Fibroblast of peridontal ligament (primary cell): ENCODE data around the gene GPAM.
"Not testable (repeated sequence)": the region's sequence is repeated elsewhere in the genome, so short reads cannot be mapped to it uniquely, and the experiment has no call there.

Experiments
- DNase-seq: peaks from one replicate; pipeline ENCODE4 v3.0.0-alpha.2; 2010; ENCODE audit errors: extremely low read depth

Gene GPAM

GRCh38 chr10:112132435-112132834 lies 51.1 kb downstream of the GPAM start:
- no peak for DNase-seq

- no peak for DNase-seq
Observed at GRCh38 chr10:112131996-112132395, 51.6 kb downstream of the GPAM start.

- no peak for DNase-seq
Observed at GRCh38 chr10:112131346-112131745, 52.2 kb downstream of the GPAM start.

- DNase-seq: no peak
Observed at GRCh38 chr10:112126901-112127300, 56.7 kb downstream of the GPAM start.

- no peak for DNase-seq
Observed at GRCh38 chr10:112126172-112126571, 57.4 kb downstream of the GPAM start.

GRCh38 chr10:112124866-112125265 lies 58.7 kb downstream of the GPAM start:
- no peak for DNase-seq

- DNase-seq: no peak
Observed at GRCh38 chr10:112122827-112123226, 60.7 kb downstream of the GPAM start.

GRCh38 chr10:112120491-112120890 lies 63.1 kb downstream of the GPAM start:
- no peak for DNase-seq

GRCh38 chr10:112115781-112116385 lies 67.7 kb downstream of the GPAM start:
- peak; percentile 14 for DNase-seq

- DNase-seq: not testable (repeated sequence)
Observed at GRCh38 chr10:112109779-112110178, 73.8 kb downstream of the GPAM start.
